Panc1 (cell line): Measurements from ENCODE around the gene SPIRE1. TPM values are rescaled to one million over a fixed set of nuclear protein-coding genes. Genes with fewer than 3 reads are reported as not detected.
"Not testable (repeated sequence)": the region's sequence is repeated elsewhere in the genome, so short reads cannot be mapped to it uniquely, and the experiment has no call there.

ENCODE experiments used
- ATAC-seq: fragments of 200-7000 bp; cut with Tn5 transposase; 2 replicates; pipeline ENCODE4 v1.9.1; 2020; ENCODE audit warnings: mild to moderate bottlenecking, moderate library complexity
- BruUV-seq: library from RNA; stranded (reverse); fragments of 400-500 nt; replicated peaks from 2 replicates; lab custom pipeline; 2021; lab: Mats Ljungman, UMichigan
- CTCF ChIA-PET: fragments of 300-600 bp; sonication (Branson Sonifier 250); formaldehyde crosslinking; loops from one replicate; lab custom pipeline; 2022; ENCODE audit warnings: antibody characterized with exemption; lab: Charles Lee
- POLR2A ChIA-PET: fragments of 300-600 bp; sonication (Branson Sonifier 250); formaldehyde crosslinking; loops from one replicate; lab custom pipeline; 2022; ENCODE audit warnings: antibody characterized with exemption; lab: Charles Lee
- DNase-seq: peaks from one replicate; pipeline ENCODE4 v3.0.0-alpha.2; 2010; ENCODE audit warnings: low read depth, low spot score
- H3K27ac ChIP-seq: 2 replicates; pipeline ENCODE4 v1.5.1; 2011; ENCODE audit warnings: mild to moderate bottlenecking, low read length, inconsistent platforms
- H3K27me3 ChIP-seq: fragments of 200-500 bp; sonication (Bioruptor generic); 2 replicates; pipeline ENCODE4 v1.6.0; 2014; ENCODE audit warnings: low read length, inconsistent platforms; ENCODE audit not compliant: control insufficient read depth, insufficient read depth
- H3K36me3 ChIP-seq: fragments of 200-500 bp; sonication (Bioruptor generic); 2 replicates; pipeline ENCODE4 v1.5.1; 2014; ENCODE audit warnings: inconsistent platforms, mild to moderate bottlenecking, low read length, moderate library complexity; ENCODE audit not compliant: control insufficient read depth, insufficient read depth
- H3K4me1 ChIP-seq: 2 replicates; pipeline ENCODE4 v1.5.1; 2011; ENCODE audit warnings: inconsistent platforms, mild to moderate bottlenecking, low read length, moderate library complexity; ENCODE audit not compliant: control insufficient read depth, insufficient read depth
- H3K4me3 ChIP-seq, 2 experiments: 2 replicates each; pipeline ENCODE4 v1.5.1; 2011 to 2012; ENCODE audit warnings: low read depth in 2 of 2, low read length in 2 of 2, mild to moderate bottlenecking in 2 of 2, inconsistent platforms in 1 of 2, moderate library complexity in 1 of 2
- H3K9me3 ChIP-seq: fragments of 200-500 bp; sonication (Bioruptor generic); 2 replicates; pipeline ENCODE4 v1.5.1; 2014; ENCODE audit warnings: low read depth, mild to moderate bottlenecking, inconsistent platforms, low read length, moderate library complexity; ENCODE audit not compliant: control insufficient read depth, insufficient read depth
- POLR2AphosphoS5 ChIP-seq: IDR thresholded peaks from 2 replicates; pipeline ENCODE4 v1.6.1; 2012; ENCODE audit warnings: mild to moderate bottlenecking, low read depth, low read length, moderate library complexity
- SIN3A ChIP-seq: IDR thresholded peaks from 2 replicates; pipeline ENCODE4 v1.6.1; 2012; ENCODE audit warnings: low read depth, mild to moderate bottlenecking, low read length, moderate library complexity, borderline replicate concordance; ENCODE audit not compliant: insufficient read depth
- TCF7L2 ChIP-seq: IDR thresholded peaks from 2 replicates; pipeline ENCODE4 v1.6.1; 2011; ENCODE audit warnings: mild to moderate bottlenecking, low read depth, low read length, inconsistent platforms
- in situ Hi-C: cut with HindIII; loops from 2 replicates; pipeline ENCODE4 v1.10.0; 2016; ENCODE audit warnings: low sequenced_read_pairs, low pct_unique_long_range_greater_than_20kb
- intact Hi-C: fragments of 100-400 bp; cut with micrococcal nuclease; formaldehyde crosslinking; loops from one replicate; pipeline ENCODE4 v1.10.0; 2022; ENCODE audit not compliant: unreplicated experiment
- total RNA-seq: library from RNA; stranded (reverse); gene quantifications from one replicate; pipeline ENCODE4 v1.2.1, GENCODE V29; 2021; ENCODE audit not compliant: unreplicated experiment
- TF ChIP-seq, protein P1 (sequence below), 2 experiments: IDR thresholded peaks; 2 replicates each; pipeline ENCODE4 v1.6.1; 2011 to 2012; ENCODE audit warnings: low read depth in 2 of 2, control low read depth in 1 of 2, low read length in 1 of 2, mild to moderate bottlenecking in 1 of 2, moderate library complexity in 1 of 2; ENCODE audit not compliant: insufficient read depth in 1 of 2
- TF ChIP-seq, protein P2 (sequence below): fragments of 450-650 bp; IDR thresholded peaks from 2 replicates; pipeline ENCODE4 v1.5.1; 2017; ENCODE audit warnings: mild to moderate bottlenecking

Gene SPIRE1
- total RNA-seq, 1 experiment from 2014 or later = 45.5 TPM

DNA sequence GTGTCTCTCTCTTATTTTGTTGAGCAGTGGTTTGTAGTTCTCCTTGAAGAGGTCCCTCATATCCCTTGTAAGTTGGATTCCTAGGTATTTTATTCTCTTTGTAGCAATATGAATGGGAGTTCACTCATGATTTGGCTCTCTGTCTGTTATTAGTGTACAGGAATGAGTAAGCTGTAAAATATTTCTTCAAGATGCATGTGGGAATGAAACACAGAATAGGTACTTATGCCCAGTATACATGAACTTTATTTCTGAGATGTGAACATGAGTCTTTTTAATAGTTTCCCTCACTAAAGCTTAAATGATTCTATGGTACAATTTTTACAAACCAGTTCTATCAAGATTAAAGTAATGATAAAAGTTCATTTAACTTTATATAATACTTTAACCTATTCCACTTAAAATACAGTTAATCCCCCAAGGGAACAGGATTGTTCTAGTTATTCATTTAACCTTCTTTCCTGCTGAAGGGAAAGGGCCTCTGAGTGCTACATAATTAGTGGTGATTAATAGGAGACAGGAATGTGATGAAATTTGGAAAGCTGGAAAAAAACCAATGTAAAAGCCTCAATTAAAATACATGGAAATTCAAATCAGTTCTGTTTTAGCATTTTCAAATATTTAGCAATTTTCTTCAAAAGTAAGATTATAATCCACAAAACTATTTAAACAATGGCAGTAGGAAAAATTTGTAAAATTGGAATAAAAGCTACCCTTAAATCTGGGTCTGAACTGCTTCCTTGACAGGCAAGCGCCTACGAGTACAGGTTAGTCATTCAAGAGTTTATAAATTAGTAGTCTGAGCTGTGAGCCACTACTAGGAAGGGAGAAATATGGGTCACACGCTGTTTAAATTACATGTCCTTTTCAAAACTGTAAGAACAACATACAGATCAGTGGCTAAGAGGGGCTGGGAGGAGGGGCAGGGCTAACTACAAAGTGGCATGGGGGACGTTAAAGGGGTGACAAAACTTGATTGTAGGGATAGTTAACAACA, 28.9 kb downstream of the SPIRE1 start:
- no peak overlapping the region for H3K27ac ChIP-seq
- H3K4me3 ChIP-seq = no peak overlapping the region
- DNase-seq (no peak), ATAC-seq (no peak)
- no TSS peak for BruUV-seq
- intact Hi-C loops (no loop called here), in situ Hi-C loops (no loop called here)
- TF ChIP-seq POLR2AphosphoS5 (no peak), TCF7L2 (no peak), SIN3A (no peak)
- TF ChIP-seq, protein P1, sequence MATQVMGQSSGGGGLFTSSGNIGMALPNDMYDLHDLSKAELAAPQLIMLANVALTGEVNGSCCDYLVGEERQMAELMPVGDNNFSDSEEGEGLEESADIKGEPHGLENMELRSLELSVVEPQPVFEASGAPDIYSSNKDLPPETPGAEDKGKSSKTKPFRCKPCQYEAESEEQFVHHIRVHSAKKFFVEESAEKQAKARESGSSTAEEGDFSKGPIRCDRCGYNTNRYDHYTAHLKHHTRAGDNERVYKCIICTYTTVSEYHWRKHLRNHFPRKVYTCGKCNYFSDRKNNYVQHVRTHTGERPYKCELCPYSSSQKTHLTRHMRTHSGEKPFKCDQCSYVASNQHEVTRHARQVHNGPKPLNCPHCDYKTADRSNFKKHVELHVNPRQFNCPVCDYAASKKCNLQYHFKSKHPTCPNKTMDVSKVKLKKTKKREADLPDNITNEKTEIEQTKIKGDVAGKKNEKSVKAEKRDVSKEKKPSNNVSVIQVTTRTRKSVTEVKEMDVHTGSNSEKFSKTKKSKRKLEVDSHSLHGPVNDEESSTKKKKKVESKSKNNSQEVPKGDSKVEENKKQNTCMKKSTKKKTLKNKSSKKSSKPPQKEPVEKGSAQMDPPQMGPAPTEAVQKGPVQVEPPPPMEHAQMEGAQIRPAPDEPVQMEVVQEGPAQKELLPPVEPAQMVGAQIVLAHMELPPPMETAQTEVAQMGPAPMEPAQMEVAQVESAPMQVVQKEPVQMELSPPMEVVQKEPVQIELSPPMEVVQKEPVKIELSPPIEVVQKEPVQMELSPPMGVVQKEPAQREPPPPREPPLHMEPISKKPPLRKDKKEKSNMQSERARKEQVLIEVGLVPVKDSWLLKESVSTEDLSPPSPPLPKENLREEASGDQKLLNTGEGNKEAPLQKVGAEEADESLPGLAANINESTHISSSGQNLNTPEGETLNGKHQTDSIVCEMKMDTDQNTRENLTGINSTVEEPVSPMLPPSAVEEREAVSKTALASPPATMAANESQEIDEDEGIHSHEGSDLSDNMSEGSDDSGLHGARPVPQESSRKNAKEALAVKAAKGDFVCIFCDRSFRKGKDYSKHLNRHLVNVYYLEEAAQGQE (IDR thresholded peaks at IDR 0.05; ENCODE audit: insufficient read depth in 1 of 2, low read depth in 2 of 2, low read length in 1 of 2) = no peak
- TF ChIP-seq, protein P2, sequence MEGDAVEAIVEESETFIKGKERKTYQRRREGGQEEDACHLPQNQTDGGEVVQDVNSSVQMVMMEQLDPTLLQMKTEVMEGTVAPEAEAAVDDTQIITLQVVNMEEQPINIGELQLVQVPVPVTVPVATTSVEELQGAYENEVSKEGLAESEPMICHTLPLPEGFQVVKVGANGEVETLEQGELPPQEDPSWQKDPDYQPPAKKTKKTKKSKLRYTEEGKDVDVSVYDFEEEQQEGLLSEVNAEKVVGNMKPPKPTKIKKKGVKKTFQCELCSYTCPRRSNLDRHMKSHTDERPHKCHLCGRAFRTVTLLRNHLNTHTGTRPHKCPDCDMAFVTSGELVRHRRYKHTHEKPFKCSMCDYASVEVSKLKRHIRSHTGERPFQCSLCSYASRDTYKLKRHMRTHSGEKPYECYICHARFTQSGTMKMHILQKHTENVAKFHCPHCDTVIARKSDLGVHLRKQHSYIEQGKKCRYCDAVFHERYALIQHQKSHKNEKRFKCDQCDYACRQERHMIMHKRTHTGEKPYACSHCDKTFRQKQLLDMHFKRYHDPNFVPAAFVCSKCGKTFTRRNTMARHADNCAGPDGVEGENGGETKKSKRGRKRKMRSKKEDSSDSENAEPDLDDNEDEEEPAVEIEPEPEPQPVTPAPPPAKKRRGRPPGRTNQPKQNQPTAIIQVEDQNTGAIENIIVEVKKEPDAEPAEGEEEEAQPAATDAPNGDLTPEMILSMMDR = no peak
- ChIA-PET CTCF (no interaction called here), POLR2A (no interaction called here)
- no peaks in the 10 kb centered on the region for H3K4me1 ChIP-seq
- H3K27me3 ChIP-seq = no peaks in the 10 kb centered on the region
- H3K9me3 ChIP-seq = no peaks in the 10 kb centered on the region
- H3K36me3 ChIP-seq = no peaks in the 10 kb centered on the region; the same call in 1 of the 2 replicates

DNA sequence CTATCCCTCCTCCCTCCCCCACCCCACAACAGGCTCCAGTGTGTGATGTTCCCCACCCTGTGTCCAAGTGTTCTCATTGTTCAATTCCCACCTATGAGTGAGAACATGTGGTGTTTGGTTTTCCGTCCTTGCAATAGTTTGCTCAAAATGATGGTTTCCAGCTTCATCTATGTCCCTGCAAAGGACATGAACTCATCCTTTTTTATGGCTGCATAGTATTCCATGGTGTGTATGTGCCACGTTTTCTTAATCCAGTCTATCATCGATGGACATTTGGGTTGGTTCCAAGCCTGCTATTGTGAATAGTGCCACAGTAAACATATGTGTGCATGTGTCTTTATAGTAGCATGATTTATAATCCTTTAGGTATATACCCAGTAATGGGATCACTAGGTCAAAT, 30.7 kb downstream of the SPIRE1 start:
- DNase-seq, ATAC-seq, in situ Hi-C loops, H3K9me3 ChIP-seq, POLR2A ChIA-PET, H3K27me3 ChIP-seq, intact Hi-C loops, BruUV-seq, H3K4me1 ChIP-seq, CTCF ChIA-PET, H3K36me3 ChIP-seq, H3K4me3 ChIP-seq, H3K27ac ChIP-seq: not testable (repeated sequence)

DNA sequence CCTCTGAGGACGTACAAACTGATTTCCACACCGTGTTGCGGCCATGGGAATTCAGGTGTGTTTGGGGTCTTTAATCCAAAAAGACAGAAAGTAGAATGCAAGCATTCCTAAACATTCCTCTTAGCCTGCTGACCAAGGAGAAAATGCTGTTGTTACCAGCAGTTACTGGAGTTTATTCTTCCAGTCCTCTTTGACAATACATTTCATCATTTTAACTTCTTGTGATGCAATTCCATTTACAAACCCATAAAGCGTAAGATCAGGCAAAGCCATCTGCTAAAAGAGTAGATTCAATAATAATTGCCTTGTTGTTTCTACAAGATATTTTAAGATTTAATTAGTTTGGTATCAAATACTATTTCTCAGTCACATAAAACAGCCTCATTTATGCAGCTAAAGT, 32.7 kb downstream of the SPIRE1 start:
- intact Hi-C loops = no loop called here
- H3K4me3 ChIP-seq = no peak overlapping the region
- ChIA-PET CTCF (no interaction called here), POLR2A (no interaction called here)
- H3K36me3 ChIP-seq = no peaks in the 10 kb centered on the region
- BruUV-seq = no TSS peak
- no peaks in the 10 kb centered on the region for H3K4me1 ChIP-seq
- DNase-seq (no peak), ATAC-seq (no peak)
- no peak overlapping the region for H3K27ac ChIP-seq
- in situ Hi-C loops = no loop called here
- no peaks in the 10 kb centered on the region for H3K27me3 ChIP-seq
- no peaks in the 10 kb centered on the region for H3K9me3 ChIP-seq
- TF ChIP-seq POLR2AphosphoS5 = no peak
- no peak for TF ChIP-seq SIN3A
- no peak for TF ChIP-seq TCF7L2
- TF ChIP-seq, protein P1 (IDR thresholded peaks at IDR 0.05; ENCODE audit: insufficient read depth in 1 of 2, low read depth in 2 of 2, low read length in 1 of 2) = no peak
- TF ChIP-seq, protein P2 = no peak
